GM23338 (cell line): Measurements from ENCODE around the gene GALNT7.

ENCODE experiments used
- EZH2 ChIP-seq: fragments of 200-600 bp; sonication (generic); IDR thresholded peaks from one replicate; pipeline ENCODE4 v1.8.0; 2017; ENCODE audit warnings: antibody characterized with exemption, mild to moderate bottlenecking, low read depth; ENCODE audit not compliant: unreplicated experiment
- POLR2AphosphoS5 ChIP-seq: IDR thresholded peaks from 2 replicates; pipeline ENCODE4 v1.6.1; 2016; ENCODE audit warnings: antibody characterized with exemption, low read depth
- REST ChIP-seq: IDR thresholded peaks from one replicate; pipeline ENCODE4 v1.6.1; 2018; ENCODE audit warnings: antibody characterized with exemption; ENCODE audit not compliant: unreplicated experiment
- TF ChIP-seq, protein P1 (sequence below), 2 experiments: fragments of 200-600 bp in 1 of 2; sonication (generic) in 1 of 2; conservative IDR thresholded peaks; 2 replicates each; pipeline versions ENCODE4 v1.5.1 to v1.6.1; 2016 to 2017; ENCODE audit warnings: antibody characterized with exemption in 2 of 2, low read depth in 2 of 2, mild to moderate bottlenecking in 2 of 2, moderate library complexity in 1 of 2

GRCh38 chr4:173166491-173166890, 2.1 kb upstream of the GALNT7 start:
- TF ChIP-seq EZH2, result no peak
- TF ChIP-seq, protein P1, sequence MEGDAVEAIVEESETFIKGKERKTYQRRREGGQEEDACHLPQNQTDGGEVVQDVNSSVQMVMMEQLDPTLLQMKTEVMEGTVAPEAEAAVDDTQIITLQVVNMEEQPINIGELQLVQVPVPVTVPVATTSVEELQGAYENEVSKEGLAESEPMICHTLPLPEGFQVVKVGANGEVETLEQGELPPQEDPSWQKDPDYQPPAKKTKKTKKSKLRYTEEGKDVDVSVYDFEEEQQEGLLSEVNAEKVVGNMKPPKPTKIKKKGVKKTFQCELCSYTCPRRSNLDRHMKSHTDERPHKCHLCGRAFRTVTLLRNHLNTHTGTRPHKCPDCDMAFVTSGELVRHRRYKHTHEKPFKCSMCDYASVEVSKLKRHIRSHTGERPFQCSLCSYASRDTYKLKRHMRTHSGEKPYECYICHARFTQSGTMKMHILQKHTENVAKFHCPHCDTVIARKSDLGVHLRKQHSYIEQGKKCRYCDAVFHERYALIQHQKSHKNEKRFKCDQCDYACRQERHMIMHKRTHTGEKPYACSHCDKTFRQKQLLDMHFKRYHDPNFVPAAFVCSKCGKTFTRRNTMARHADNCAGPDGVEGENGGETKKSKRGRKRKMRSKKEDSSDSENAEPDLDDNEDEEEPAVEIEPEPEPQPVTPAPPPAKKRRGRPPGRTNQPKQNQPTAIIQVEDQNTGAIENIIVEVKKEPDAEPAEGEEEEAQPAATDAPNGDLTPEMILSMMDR (conservative IDR thresholded peaks at IDR 0.05; ENCODE audit: low read depth in 2 of 2), result no peak
- no peak for TF ChIP-seq POLR2AphosphoS5
- TF ChIP-seq REST, result no peak
